Keratinocyte (primary cell): ENCODE measurements around the gene DCTN3. TPM values are rescaled to one million over a fixed set of nuclear protein-coding genes. Genes with fewer than 3 reads are reported as not detected.

Source experiments
- DNase-seq: peaks from one replicate; pipeline ENCODE4 v3.0.0-alpha.2; 2011; ENCODE audit warnings: low read depth, missing footprints, low spot score
- FAIRE-seq: peaks from 2 replicates; lab custom pipeline; 2011; peaks lifted over from hg19 to GRCh38; lab: Jason Lieb, UNC
- H2AFZ ChIP-seq: 2 replicates; pipeline ENCODE4 v1.6.0; 2012; ENCODE audit warnings: low read length, control low read depth, inconsistent platforms; ENCODE audit not compliant: control insufficient read depth
- H3K27ac ChIP-seq: 2 replicates; pipeline ENCODE4 v1.5.1; 2011; ENCODE audit warnings: low read length; ENCODE audit not compliant: control insufficient read depth, insufficient read depth
- H3K27me3 ChIP-seq: 3 replicates; pipeline ENCODE4 v1.6.0; 2011; ENCODE audit warnings: low read length; ENCODE audit not compliant: control insufficient read depth, insufficient read depth; ENCODE audit errors: extremely low read depth
- H3K36me3 ChIP-seq, 2 experiments: 2 replicates in 1 of 2; 3 replicates in 1 of 2; pipeline ENCODE4 v1.5.1; 2011; ENCODE audit warnings: low read length in 2 of 2, mild to moderate bottlenecking in 1 of 2; ENCODE audit not compliant: control insufficient read depth in 2 of 2, insufficient read depth in 2 of 2; ENCODE audit errors: extremely low read depth in 1 of 2
- H3K4me1 ChIP-seq: 3 replicates; pipeline ENCODE4 v1.5.1; 2011; ENCODE audit warnings: low read length; ENCODE audit not compliant: control insufficient read depth, insufficient read depth; ENCODE audit errors: extremely low read depth
- H3K4me2 ChIP-seq: 3 replicates; pipeline ENCODE4 v1.6.0; 2011; ENCODE audit warnings: low read depth, low read length; ENCODE audit not compliant: control insufficient read depth, insufficient read depth; ENCODE audit errors: extremely low read depth
- H3K4me3 ChIP-seq, 3 experiments: fragments of 200-600 bp in 1 of 3; sonication (generic) in 1 of 3; 2 replicates in 2 of 3; 3 replicates in 1 of 3; pipeline ENCODE4 v1.5.1; 2011 to 2016; ENCODE audit warnings: low read length in 3 of 3, mild to moderate bottlenecking in 3 of 3, control low read depth in 2 of 3, inconsistent platforms in 1 of 3, low read depth in 1 of 3, mixed read lengths in 1 of 3, mixed run types in 1 of 3, moderate library complexity in 1 of 3; ENCODE audit not compliant: control insufficient read depth in 2 of 3, insufficient read depth in 2 of 3; ENCODE audit errors: extremely low read depth in 1 of 3
- H3K79me2 ChIP-seq: 2 replicates; pipeline ENCODE4 v1.6.0; 2012; ENCODE audit warnings: low read length; ENCODE audit not compliant: control insufficient read depth, insufficient read depth
- H3K9ac ChIP-seq: 3 replicates; pipeline ENCODE4 v1.6.0; 2011; ENCODE audit warnings: low read length; ENCODE audit not compliant: control insufficient read depth, insufficient read depth; ENCODE audit errors: extremely low read depth
- H3K9me1 ChIP-seq: 3 replicates; pipeline ENCODE4 v1.6.0; 2011; ENCODE audit warnings: low read length; ENCODE audit not compliant: control insufficient read depth, insufficient read depth; ENCODE audit errors: extremely low read depth
- H3K9me3 ChIP-seq: 2 replicates; pipeline ENCODE4 v1.5.1; 2012; ENCODE audit warnings: low read depth, low read length; ENCODE audit not compliant: control insufficient read depth
- H4K20me1 ChIP-seq: 3 replicates; pipeline ENCODE4 v1.6.0; 2011; ENCODE audit warnings: low read length; ENCODE audit not compliant: control insufficient read depth, insufficient read depth; ENCODE audit errors: extremely low read depth
- EZH2 ChIP-seq: IDR thresholded peaks from one replicate; pipeline ENCODE4 v1.6.1; 2012; ENCODE audit warnings: inconsistent platforms, mild to moderate bottlenecking, low read length, moderate library complexity
- dilution Hi-C: fragments of 300-500 bp; cut with MboI; formaldehyde crosslinking; loops from one replicate; pipeline ENCODE4 v1.7.0; 2020; ENCODE audit warnings: low sequenced_read_pairs; ENCODE audit not compliant: extremely low pct_ligation_motif_present
- polyA plus RNA-seq, 5 experiments: library from polyadenylated mRNA; depleted of rRNA in 3 of 5; stranded (reverse) in 3 of 5; stranded (forward) in 1 of 5; unstranded in 1 of 5; fragments of >200 nt; gene quantifications; 1 replicate in 1 of 5; 2 replicates in 3 of 5; 3 replicates in 1 of 5; pipeline versions ENCODE4 v1.2.1 to v1.2.3, GENCODE V29; 2011 to 2012; ENCODE audit warnings: missing spikeins in 2 of 5, low read depth in 1 of 5, low replicate concordance in 1 of 5
- TF ChIP-seq, protein P1 (sequence below), 3 experiments: IDR thresholded peaks in 1 of 3; conservative IDR thresholded peaks in 1 of 3; optimal IDR thresholded peaks in 1 of 3; 2 replicates in 2 of 3; 3 replicates in 1 of 3; pipeline versions ENCODE3 to v1.5.1; 2011; ENCODE audit warnings: low read length in 3 of 3, mild to moderate bottlenecking in 3 of 3, moderate library complexity in 2 of 3, control low read depth in 1 of 3, inconsistent platforms in 1 of 3; ENCODE audit not compliant: insufficient read depth in 2 of 3; ENCODE audit errors: extremely low read depth in 1 of 3

DCTN3 gene
- polyA plus RNA-seq, 1 donor (not counting 4 experiments of a cell fraction or from before 2014, with no cell fraction given): 106 TPM

DNA sequence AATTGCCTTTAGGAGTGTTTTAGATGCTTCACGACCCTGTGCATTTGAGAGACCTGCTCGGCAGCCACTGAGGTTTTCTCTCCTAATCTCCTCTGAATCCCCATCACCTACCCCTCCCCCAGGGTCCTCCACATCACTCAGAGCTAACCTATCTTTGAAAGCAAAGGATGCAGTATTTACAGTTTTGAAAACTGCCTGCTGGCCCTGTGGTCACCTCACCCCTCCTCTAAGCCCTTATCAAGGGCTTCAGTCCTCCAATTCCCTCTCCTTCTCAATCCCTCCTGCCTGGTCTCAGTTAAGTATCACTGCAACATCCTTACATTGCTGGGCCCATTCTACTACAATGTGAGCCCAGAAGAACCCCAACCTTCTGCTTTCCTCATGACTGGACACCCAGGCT is 13.0 kb downstream of the DCTN3 start:
- H3K4me2 ChIP-seq: no peak overlapping the region
- no peak for FAIRE-seq
- peaks cover 13% of the 10 kb centered on the region for H3K79me2 ChIP-seq
- no peak overlapping the region for H2AFZ ChIP-seq
- H3K9me3 ChIP-seq: no peaks in the 10 kb centered on the region
- H3K27ac ChIP-seq: no peak overlapping the region
- H3K4me3 ChIP-seq: no peak overlapping the region
- no peak for TF ChIP-seq EZH2
- TF ChIP-seq, protein P1, sequence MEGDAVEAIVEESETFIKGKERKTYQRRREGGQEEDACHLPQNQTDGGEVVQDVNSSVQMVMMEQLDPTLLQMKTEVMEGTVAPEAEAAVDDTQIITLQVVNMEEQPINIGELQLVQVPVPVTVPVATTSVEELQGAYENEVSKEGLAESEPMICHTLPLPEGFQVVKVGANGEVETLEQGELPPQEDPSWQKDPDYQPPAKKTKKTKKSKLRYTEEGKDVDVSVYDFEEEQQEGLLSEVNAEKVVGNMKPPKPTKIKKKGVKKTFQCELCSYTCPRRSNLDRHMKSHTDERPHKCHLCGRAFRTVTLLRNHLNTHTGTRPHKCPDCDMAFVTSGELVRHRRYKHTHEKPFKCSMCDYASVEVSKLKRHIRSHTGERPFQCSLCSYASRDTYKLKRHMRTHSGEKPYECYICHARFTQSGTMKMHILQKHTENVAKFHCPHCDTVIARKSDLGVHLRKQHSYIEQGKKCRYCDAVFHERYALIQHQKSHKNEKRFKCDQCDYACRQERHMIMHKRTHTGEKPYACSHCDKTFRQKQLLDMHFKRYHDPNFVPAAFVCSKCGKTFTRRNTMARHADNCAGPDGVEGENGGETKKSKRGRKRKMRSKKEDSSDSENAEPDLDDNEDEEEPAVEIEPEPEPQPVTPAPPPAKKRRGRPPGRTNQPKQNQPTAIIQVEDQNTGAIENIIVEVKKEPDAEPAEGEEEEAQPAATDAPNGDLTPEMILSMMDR (optimal IDR thresholded peaks at IDR 0.05 in 1 of 3, IDR thresholded peaks at IDR 0.05 in 1 of 3, conservative IDR thresholded peaks at IDR 0.05 in 1 of 3; ENCODE audit: extremely low read depth in 1 of 3, insufficient read depth in 2 of 3, low read length in 3 of 3): no peak
- no peaks in the 10 kb centered on the region for H3K9me1 ChIP-seq
- peaks cover 1 to 3% of the 10 kb centered on the region in 2 experiments for H3K36me3 ChIP-seq
- H3K27me3 ChIP-seq: no peaks in the 10 kb centered on the region
- no peak for DNase-seq
- H4K20me1 ChIP-seq: no peaks in the 10 kb centered on the region
- H3K9ac ChIP-seq: no peak overlapping the region
- dilution Hi-C loops: no loop called here
- H3K4me1 ChIP-seq: peaks cover 13% of the 10 kb centered on the region

DNA sequence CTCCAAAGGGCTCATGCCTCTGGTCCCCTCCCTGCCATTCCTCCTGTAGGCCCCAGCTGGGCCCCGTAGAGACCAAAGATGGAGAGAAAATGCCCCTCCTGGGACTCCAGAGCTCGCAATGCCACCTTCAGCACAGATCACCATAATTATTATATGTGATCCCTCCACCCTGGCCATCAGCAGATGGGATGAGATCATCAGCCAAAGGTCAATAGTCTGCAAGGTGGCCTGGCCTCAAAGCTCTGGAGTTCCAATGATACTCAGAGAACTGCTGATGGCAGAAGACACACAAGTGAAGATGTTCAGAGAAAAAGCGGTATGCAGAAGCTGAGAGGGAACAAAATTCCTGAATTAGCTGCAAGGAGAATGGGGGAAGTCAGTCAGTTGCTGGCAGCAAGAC is 13.4 kb downstream of the DCTN3 start:
- Histone ChIP-seq H3K79me2 (peaks cover 13% of the 10 kb centered on the region), H3K27me3 (no peaks in the 10 kb centered on the region), H3K9me3 (no peaks in the 10 kb centered on the region), H3K4me1 (peaks cover 11% of the 10 kb centered on the region), H3K27ac (no peak overlapping the region), H3K4me3 (no peak overlapping the region), H3K9me1 (no peaks in the 10 kb centered on the region), H3K4me2 (no peak overlapping the region), H3K9ac (no peak overlapping the region), H3K36me3 (peaks cover 1 to 3% of the 10 kb centered on the region in 2 experiments), H4K20me1 (no peaks in the 10 kb centered on the region), H2AFZ (no peak overlapping the region)
- DNase-seq (no peak), FAIRE-seq (no peak)
- TF ChIP-seq, protein P1 (optimal IDR thresholded peaks at IDR 0.05 in 1 of 3, IDR thresholded peaks at IDR 0.05 in 1 of 3, conservative IDR thresholded peaks at IDR 0.05 in 1 of 3; ENCODE audit: extremely low read depth in 1 of 3, insufficient read depth in 2 of 3, low read length in 3 of 3): no peak
- no peak for TF ChIP-seq EZH2
- dilution Hi-C loops: no loop called here
